HG03066 (cell line): Measurements from ENCODE around the gene C16orf92.
A peak's percentile ranks its signal among the peaks of the same experiment; 100 is the strongest.

Experiments
- ATAC-seq: cut with Tn5 transposase; IDR thresholded peaks from one replicate; pipeline ENCODE4 v1.9.1; 2021; ENCODE audit warnings: low read depth; ENCODE audit not compliant: unreplicated experiment

Gene C16orf92

DNA sequence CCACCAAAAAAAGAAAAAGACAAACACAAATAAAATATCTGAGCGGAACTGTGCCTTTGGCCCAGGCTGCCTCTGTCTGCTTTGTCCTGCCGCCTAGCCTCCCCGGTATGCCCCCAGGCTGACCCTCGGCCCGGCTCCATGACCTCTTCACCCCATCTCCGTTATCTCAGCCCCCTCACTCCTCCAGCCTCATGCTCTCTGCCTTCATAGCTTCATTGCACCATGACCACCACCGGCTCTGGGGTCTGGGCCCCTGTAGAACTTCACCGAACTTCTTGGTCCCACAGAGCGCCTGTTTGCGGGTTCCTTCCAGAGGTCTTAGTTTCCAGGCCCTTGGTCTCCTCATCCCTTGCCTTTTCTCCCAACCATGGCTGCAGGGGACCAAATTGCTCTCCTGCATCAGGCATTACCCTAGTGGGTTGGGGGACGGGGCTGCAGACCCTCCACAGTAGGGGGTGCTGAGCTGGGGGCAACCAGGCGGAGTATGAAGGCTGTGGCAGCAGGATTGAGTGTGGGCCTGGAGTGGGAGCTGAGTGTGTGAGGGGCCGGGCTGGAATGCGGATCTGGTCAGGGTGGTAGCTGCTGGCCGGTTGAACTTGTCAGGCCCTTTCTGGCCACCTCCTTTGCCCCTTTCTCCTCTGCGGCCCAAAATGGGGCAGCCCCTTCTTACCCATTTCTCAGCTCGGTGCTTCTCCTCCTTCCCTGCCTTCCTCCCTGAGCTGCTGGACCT, 34.5 kb upstream of the C16orf92 start:
- no peak for ATAC-seq

DNA sequence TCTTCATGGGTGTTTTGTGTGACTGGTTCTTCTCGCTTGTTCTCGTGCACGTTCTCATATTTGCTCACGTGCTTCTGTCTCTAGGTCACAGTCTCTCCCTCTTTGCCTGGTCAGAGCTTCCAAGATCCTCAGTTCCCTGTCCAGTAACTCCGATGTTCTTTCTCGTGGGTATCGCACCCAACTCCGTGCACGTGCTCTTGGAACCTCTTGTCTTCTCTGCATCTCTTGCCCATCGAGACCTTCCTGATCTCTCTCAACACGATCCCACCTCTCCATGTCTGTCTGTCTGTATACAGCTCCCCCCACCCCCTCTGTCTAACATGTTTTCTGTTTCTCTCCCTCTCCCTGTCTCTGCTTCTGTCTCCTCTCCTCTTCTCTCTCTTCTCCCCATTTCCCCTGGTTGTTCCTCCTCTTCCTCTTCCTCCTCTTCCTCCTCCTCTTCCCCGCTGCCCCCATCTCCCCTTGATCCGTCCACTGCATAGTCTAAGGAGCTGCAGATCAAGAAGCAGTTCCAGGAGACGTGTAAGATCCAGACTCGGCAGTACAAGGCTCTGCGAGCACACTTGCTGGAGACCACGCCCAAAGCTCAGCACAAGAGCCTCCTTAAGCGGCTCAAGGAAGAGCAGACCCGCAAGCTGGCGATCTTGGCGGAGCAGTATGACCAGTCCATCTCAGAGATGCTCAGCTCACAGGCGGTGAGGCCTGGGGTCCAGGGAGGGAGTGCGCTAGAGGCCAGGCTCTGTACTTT, 33.7 kb upstream of the C16orf92 start:
- no peak for ATAC-seq

DNA sequence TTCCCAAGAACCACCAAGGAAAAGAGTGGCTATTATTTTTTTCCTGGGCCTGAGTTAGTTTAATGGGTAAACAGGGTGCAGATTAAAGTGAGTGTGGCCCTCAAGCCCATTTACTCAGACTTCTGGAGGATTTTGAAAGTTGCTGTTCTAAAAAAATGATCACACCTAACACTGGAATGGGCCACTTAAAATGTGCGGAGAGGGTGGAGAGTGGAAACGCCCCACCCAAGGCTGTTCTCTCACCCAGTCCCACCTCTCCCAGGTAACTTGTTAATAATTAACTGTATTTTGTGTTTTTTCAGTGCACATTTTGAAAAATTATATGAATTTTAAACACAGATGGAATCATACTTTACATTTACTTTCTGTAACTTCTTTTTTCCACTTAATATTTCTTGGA, 33.0 kb upstream of the C16orf92 start:
- ATAC-seq: no peak

DNA sequence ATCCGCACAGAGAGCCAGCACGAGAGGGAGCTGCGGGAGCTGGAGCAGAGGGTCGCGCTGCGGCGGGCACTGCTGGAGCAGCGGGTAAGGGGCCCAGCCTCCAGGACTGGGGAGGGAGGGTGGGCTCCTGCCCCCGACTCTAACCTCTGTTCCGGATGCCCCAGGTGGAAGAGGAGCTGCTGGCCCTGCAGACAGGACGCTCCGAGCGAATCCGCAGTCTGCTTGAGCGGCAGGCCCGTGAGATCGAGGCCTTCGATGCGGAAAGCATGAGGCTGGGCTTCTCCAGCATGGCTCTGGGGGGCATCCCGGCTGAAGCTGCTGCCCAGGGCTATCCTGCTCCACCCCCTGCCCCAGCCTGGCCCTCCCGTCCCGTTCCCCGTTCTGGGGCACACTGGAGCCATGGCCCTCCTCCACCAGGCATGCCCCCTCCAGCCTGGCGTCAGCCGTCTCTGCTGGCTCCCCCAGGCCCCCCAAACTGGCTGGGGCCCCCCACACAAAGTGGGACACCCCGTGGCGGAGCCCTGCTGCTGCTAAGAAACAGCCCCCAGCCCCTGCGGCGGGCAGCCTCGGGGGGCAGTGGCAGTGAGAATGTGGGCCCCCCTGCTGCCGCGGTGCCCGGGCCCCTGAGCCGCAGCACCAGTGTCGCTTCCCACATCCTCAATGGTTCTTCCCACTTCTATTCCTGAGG, 32.0 kb upstream of the C16orf92 start:
- no peak for ATAC-seq

DNA sequence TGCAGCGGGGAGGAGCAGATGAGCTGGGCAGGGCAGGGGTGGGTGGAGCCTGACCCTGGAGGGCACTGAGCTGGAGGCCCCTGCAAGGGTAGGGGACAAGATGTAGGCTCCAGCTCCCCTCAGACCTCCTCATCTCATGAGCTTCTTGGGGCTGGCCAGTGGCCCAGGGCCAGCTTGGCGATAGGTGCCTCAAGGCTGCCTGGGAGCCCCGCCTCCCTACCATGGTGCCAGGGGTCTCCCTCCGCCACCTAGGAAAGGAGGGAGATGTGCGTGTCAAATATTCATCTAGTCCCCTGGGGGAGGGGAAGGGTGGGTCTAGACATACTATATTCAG, 31.5 kb upstream of the C16orf92 start:
- no peak for ATAC-seq

DNA sequence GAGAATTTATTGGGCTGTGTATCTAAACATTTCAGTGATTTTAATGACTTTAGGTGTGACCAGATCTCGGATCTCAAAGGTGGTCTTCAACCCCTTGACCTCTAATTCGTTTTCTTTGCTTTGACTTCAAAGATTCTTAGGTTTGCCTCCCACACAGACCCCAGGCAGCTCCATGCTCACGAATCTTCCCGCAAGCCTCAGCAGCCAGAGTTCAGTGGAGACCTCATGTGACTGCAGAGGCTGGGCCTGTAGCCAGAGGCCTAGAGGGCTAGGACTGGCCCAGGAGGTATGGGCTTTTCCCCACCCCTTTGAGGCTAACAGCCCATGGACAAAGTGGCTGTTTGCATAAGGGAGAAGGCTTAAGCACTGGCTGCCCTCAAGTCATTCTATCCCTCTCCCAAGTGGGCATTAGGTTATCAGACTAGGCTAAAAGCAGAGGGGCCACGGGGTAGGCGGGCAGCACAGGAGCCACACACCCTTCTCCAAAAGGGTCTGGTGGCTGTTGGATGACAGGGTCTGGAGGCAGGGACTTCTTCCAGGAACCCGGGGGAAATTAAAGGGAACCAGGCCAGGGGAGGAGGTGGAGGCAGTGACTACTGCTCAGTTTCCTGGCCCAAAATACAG, 30.5 kb upstream of the C16orf92 start:
- ATAC-seq: no peak

DNA sequence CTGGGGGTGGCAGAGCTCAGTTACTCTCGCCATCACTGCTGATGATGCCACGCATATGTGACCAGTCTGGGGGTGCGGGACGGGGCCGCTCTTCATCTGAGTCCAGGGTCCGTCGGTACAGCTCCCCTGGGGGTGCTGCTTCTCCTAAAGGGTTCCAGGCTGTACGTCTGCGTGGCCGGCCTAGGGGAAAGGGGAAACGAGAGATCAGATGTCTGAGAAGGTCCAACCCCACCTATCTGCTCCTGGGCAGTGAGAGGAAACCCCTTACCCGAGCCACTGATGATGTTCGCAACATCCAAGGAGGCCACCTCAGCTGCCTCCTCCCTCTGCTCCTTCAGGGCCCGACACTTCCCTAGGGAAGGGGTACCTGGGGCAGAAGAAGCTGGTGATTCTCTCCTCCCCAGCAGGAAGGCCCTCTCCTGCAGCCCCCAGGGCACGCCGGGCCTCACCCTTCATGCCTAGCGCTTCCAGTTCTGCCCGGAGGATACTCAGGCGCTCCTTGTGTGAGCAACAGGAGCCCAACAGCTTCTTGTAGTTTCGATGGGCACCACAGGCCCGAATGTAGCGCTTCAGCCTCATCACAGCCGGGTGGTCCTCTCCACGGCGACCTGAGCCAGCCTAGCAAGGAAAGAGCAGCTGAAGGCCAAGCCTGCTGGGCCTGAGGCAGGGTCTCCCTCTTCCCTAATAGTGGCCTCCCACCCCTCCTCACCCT, 29.7 kb upstream of the C16orf92 start:
- ATAC-seq: no peak

DNA sequence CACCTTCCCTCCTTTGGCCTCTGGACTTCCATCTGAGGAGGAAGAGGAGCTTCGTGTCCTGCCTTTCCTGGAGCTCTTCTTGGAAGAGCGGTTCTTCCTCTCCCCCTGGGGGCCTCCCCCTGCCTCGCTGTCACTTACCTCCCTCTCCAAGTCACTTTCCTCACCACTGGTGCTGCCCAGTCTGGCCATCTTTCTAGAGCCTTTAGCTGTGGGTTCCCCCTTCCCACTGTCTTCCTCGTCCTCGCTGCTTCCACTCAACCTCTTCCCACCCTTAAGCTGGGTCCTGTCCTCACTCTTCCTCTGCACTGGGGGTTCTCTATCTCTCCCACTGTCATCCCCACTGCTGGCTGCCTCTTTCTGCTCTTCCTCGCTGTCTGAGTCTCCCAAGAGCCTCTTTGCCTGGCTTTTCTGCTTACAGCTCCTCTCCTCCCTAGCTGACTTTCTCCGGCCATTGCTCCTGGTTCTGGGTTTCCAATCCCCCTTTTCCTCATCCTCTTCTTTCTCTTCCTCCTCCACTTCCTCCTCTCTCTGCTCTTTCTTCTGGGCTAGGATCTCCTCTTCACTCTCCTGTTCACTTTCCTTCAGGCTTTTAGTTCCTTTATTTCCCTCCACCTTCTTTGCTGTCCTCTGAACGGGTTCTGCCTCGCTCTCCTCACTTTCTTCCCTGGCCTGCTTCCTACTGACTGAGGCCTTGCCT, 28.9 kb upstream of the C16orf92 start:
- no peak for ATAC-seq

DNA sequence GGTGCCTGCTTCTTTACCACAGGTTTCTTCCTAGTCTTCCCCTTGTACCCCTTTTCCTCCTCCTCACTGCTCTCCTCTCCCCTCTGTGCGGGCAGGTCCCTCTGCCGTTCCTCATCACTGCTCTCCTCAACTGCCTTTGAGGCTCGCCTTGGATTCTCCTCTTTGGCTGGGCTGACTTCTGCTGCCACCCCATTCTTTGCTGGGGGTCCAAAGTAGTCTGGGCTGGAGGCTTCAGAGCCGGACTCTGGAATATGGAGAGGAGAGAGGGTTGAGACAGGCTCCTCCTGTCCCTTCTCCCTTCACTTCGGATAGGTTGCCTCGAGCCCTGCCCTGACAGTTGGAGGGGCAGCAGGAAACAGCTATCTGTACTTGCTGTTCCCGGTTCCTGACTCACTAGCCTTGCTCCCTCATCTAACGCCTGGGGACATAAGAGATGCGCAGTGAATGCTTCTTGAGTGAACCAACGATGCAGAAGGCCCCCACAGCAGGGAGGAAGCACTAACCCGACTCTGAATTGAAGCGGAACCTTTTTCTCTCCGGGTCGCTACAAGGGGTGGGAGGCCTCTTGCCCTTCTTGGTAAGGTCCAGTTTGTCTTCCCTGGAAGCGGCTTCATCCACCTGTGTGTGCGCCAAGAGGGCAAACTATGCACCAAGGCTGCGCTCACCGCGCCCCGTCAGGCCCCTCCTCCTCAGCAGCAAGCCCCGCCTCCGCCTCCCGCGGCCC, 28.2 kb upstream of the C16orf92 start:
- ATAC-seq: peak; percentile 27

DNA sequence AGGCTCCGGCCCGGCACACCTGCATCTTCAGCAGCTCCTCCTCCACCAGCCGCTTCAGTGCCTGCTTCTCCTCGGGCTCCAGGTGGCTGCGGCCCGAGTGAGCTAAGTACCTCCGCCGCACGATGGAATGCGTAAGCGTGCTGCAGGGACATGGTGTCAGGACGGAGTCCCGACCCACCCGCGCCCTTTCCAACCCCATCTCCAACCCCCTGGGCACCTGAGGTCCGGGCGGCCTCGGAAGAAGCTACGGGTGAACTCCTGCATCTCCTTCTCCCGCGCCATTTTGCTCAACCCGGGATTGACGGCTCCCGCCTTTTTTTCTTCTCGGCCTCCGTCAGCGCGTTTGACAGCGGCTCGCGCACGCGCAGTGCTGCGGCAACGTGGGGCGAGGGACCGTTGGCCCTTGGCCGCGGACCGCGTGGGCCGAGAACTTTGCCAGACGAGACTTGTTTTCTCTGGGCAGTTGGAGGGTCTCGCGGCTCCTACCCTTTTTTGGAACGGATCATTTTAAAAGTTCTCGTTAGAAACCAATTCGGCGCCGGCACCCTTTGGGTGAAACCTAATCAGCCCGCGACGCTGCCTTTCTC, 27.6 kb upstream of the C16orf92 start, which contains the start of gene HIRIP3:
TSS of gene HIRIP3 (minus strand) at position 294 of the 587 bp plus-strand sequence. CDS start at position 282, 12 bp downstream.
- peak; percentile 43 for ATAC-seq

DNA sequence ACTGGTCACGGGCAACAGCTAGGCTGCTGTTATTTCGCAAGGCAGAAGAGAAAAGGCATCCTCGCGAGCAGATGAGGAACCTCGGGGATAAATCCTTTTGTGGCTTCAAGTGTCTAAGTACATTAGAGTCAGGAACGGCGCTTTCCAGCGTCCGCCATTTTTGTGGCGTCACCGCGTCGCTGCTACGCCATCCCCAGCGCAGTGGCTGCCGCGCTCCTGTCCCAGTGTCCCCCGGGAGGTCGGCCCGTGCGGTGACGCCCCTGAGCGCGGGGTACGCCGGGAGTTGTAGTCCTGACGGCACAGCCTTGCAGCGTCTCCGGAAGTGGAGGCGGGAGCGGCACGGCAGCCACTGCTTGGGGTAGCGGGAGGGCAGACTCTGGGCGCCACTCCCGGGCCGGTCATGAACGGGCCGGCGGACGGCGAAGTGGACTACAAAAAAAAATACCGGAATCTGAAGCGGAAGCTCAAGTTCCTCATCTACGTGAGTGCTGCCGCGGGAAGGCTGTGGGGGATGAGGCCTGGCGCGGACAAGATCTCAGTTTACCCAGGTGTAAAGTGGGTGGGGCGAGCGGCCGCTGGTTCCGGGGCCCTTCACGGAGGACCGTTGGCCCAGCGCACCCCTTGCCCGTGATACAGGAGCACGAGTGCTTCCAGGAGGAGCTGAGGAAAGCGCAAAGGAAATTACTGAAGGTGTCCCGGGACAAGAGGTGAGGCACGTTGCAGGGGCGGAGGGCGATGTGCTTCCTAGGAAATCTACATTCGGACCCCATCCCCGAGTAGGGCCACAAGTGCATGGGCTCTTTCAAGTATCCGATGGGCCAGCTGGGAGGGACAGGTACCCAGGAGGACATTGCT, 26.9 kb upstream of the C16orf92 start, which contains the start of gene INO80E:
TSS of gene INO80E (plus strand) at position 331 of the 855 bp plus-strand sequence. CDS start at position 401, 70 bp downstream.
- ATAC-seq: peak; percentile 92

DNA sequence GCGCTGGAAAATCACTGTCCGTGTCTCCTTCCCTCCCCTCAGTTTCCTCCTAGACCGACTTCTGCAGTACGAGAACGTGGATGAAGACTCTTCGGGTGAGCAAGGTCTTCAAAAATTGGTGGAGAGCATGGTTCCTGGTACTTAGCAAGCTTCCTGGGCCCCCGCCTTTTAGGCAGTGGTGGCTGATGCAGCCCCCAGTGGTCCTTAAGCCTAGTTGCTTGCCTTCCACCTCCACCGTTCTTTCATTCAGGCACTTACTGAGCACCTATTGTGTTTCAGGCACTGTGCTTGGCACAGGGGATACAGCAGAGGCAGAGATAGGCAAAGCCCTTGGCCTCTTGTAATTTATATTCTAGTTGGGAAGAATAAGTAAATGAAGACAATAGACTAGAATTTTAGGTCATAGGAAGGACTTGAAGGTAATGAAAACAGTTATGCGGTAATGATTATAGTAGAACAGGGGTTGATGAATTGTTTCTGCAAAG, 26.2 kb upstream of the C16orf92 start:
- ATAC-seq: no peak

DNA sequence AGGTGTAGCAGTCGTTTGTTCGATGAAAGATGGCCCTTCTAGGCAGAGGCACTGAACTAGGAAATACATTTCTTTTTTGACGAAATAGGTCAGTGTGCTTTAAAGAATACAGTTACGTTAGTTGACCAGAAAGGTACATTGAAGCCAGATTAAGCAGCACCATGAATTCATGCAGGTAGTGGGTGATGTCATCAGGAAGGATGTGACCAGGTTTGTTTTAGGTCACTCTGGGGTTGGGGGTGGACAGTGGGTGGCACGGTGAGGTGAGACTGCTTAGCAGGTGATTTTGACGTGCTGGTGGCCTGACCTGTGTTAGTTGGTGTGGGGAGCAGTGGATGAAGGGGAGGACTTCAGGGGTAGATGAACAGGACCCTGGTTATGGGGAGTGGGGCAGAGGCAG, 23.4 kb upstream of the C16orf92 start:
- no peak for ATAC-seq

DNA sequence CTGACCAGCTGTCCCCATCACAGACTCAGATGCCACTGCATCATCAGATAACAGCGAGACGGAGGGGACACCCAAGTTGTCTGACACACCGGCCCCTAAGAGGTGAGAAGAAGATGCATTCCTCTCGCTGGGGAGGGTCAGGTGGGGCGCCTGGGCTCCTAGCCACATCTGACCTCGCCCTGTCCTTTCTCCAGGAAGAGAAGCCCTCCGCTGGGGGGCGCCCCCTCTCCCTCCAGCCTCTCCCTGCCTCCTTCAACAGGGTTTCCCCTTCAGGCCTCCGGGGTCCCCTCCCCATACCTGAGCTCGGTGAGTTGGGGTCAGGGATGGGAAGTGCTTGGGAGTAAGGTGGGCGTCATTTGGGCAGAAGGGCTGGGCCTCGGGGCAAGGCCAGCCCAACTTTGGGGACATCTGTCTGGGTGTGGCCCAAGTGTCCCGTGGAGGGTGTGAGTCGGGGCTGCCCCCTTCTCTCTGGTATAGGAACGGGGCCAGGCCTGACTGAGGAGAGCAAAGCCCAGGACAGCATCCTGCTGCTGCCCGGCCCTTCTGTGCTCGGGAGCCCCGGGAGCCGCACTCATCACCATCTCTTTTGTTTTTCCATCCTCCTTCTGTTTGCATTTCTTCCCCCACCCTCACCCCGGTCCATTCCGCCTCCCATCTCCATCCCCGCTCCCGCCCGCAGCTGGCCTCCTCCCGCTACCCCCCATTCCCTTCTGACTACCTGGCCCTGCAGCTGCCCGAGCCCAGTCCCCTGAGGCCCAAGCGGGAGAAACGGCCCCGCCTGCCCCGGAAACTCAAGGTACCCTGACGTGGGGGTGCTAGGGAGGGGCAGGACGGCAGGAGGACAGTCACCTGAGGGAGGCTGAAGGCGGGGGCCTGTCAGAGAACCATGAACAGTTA, 22.0 kb upstream of the C16orf92 start:
- ATAC-seq: no peak

DNA sequence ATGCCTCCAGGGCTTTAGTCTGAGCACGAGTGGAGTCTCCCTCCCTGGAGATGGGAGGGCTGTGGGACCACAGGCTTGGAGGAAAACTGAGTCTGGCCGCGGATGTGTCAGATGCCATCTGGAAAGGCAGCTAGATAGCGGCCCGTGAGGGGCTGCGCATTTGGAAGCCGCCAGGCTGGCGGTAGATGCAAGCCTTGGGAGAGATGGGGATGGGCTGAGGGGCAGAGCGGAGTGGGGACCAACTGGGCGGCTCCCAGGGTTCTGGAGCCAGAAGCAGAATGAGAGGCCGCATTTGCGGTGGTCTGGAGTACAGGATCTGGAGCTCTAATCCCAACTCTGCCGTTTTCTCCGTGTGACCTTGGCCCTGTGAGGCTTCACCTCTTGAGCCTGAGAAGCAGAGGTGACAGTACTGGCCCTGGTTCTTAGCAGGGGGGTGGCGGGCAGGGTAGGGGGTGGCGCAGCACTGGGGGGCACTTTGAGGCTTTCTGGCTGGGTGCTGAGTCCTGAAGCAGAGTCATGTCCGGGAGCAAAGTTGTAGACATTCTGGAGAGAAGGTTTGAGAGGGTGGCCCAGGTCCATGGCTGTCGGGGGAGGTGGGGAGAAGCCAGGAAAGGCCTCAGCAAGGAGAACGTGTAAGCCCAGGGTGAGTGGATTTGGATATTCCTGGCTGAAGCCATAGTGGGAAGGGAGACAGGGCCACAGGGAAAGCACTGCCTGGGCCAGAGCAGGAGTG, 20.2 kb upstream of the C16orf92 start:
- no peak for ATAC-seq
